SHP77 treated with DMSO at 0.1 percent for 48 hours (cell line): ENCODE results near the gene PLPP3.
"Not testable (repeated sequence)": the region's sequence is repeated elsewhere in the genome, so short reads cannot be mapped to it uniquely, and the experiment has no call there.

Source experiments
- DNase-seq: peaks from one replicate; lab custom pipeline; 2025; lab: John Stamatoyannopoulos, UW

The PLPP3 gene

GRCh38 chr1:56578963-56579875 lies at the start of gene PLPP3:
Gene PLPP3, minus strand, starts transcription at chr1:56579563. Its CDS starts 547 bp downstream, at chr1:56579016.
- DNase-seq, result peak; percentile 41

GRCh38 chr1:56627636-56628039 lies 48.3 kb upstream of the PLPP3 start:
- peak; percentile 40 for DNase-seq

GRCh38 chr1:56627019-56627635 lies 47.8 kb upstream of the PLPP3 start:
- no peak for DNase-seq

- no peak for DNase-seq
These were observed 47.2 kb upstream of the PLPP3 start for GRCh38 chr1:56626546-56626945.

DNA sequence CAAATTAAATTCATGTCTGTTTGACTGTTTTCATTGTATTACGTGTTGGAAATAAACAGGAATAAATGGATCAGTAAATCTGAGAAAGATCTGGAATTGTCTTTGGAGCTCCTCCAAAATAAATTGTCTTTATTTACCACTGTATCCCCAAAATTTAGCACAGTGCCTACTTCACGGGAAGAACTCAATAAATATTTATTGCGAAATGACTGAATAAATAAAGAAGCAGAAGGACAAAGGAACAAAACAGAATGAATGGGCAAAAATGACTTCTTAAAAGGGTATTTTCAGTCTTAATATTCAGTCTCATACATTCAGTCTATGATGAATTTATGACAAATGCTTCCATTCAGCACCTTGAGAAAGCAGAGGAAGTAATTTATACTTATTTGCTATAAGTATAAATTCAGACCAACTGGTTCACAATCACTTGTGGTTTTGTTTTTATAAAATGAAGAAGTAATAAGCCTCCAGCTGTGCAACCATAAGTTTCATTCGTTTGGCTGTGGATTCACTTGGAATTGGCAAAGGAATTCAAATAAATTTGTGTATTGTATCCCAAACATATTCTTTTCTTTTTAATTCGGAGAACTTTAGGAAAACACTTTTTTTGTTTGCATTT lies 46.6 kb upstream of the PLPP3 start:
- no peak for DNase-seq

DNA sequence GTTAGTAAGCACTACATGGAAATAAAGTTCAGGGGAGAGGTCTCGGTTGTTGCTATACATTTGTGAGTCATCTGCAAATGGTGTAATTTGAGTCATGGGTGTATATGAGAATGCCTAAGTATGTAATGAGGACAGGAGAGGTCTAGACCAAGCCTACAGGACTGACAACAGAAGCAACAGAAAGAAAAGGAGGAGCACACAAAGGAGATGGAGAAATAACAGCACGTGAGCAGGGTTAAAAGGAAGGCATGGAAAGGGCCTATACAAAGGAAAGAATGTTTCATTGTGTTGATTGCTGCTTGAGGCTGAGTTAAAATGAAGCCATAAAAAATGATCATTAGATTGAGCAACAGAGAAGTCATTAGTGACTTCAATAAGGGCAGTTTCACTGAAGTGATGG lies 37.8 kb upstream of the PLPP3 start:
- DNase-seq, result no peak

DNA sequence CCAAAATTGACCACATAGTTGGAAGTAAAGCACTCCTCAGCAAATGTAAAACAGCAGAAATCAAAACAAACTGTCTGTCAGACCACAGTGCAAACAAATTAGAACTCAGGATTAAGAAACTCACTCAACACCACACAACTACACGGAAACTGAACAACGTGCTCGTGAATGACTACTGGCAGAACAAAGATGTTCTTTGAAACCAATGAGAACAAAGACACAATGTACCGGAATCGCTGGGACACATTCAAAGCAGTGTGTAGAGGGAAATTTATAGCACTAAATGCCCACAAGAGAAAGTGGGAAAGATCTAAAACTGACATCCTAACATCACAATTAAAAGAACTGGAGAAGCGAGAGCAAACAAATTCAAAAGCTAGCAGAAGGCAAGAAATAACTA lies 31.4 kb upstream of the PLPP3 start:
- DNase-seq, result not testable (repeated sequence)

- DNase-seq, result not testable (repeated sequence)
These were observed 30.7 kb upstream of the PLPP3 start for GRCh38 chr1:56610097-56610496.

DNA sequence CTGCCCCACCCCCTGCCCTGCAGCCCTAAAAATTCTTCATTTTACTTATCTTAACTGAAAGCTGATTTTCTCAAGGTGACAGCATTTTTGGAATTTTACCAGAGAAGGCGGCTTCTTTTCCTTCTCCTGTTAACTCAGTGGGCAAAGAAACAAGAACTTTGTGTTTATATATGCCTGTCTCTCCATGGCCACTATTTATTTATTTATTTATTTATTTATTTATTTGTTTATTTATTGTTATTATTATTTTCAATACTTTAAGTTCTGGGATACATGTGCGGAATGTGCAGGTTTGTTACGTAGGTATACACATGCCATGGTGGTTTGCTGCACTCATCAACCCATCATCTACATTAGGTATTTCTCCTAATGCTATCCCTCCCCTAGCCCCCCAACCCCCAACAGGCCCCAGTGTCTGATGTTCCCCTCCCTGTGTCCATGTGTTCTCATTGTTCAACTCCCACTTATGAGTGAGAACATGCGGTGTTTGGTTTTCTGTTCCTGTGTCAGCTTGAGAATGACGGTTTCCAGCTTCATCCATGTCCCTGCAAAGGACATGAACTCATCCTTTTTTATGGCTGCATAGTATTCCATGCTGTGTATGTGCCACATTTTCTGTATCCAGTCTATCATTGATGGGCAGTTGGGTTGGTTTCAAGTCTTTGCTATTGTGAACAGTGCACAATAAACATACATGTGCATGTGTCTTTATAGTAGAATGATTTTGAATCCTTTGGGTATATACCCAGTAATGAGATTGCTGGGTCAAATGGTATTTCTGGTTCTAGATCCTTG lies 16.2 kb upstream of the PLPP3 start:
- not testable (repeated sequence) for DNase-seq

DNA sequence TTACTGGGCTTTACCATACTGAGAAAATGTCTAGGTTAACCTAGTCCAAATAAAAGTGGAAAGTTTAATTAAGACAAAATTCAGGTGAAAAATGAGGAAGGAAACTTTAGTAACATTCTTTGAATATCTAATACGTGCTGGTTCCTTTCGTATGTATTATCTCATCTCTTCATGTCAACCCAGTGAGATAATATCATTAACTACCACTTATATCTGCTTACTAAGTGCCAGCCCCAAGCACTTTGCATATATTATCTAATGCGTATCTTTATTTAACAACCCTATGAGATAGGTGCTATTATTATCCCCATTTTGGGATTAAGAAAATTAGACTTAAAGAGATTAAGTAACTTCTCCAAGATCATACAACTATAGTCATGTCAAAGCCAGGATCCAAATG lies 12.5 kb upstream of the PLPP3 start:
- DNase-seq, result no peak

DNA sequence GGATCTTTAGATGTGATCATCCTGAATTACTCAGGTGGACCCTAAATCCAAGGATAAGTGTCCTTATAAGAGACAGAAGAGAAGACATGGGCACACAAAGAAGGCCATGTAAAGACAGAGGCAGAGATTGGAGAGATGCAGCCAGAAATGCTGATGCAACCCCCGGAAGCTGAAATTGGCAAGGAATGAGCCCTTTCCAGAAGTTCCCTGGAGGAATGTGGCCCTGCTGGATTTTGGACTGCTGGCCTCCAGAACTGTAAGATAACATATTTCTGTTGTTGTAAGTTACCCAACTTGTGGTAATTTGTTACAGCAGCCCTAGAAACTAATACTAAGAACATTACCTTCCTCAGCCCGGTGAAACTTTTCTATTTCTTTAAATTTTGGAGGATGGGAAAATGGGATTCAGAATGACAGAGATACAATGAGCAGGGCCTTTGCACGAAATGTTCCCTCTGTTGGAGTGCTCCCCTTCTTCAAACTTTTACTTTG lies 11.2 kb upstream of the PLPP3 start:
- DNase-seq, result no peak

GRCh38 chr1:56589369-56589768 lies 10.0 kb upstream of the PLPP3 start:
- DNase-seq, result no peak

DNA sequence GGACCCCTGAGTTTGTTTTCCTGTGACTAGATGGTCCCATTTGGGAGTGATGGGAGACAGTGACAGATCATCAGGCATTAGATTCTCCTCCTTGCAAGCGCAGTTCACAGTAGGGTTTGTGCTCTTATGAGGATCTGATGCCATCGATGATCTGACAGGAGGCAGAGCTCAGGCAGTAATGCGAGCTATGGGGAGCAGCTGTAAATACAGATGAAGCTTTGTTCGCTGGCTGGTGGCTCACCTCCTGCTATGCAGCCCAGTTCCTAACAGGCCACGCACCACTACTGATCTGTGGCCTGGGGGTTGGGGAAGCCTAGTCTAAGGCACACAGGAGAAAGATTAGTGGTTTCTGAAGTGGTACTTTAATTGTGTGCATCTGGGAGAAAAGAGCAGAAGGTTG lies 7.1 kb upstream of the PLPP3 start:
- DNase-seq, result no peak

- no peak for DNase-seq
These were observed 6.6 kb upstream of the PLPP3 start for GRCh38 chr1:56585985-56586384.

DNA sequence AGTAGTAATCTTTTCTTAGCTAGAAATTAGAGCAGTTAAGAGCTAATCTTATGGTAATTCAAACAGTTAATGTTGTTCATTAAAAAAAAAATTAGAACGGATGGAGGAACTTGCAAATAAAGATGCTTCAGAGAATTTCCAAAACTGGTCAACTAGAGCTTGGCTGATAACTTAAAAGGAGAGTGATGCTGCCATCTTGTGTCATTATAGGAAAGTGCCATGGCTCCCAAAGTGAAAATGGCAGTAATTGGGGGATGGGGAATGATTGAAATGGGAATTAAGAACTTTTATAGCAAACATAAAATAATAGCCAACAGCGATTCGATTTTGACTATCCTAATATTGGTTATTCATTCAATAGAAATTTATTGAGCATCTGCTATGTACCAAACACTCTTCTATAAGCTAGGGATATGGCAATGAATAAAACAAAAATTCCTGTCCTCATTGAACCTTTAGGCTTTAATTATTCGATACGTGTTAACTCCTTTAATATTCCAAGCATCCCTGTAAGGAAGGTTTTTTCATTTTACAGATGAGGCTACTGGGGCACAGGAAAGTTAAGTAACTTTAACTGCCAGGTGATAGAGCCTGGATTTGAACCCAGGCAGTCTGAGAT lies 5.7 kb upstream of the PLPP3 start:
- DNase-seq, result peak; percentile 34

DNA sequence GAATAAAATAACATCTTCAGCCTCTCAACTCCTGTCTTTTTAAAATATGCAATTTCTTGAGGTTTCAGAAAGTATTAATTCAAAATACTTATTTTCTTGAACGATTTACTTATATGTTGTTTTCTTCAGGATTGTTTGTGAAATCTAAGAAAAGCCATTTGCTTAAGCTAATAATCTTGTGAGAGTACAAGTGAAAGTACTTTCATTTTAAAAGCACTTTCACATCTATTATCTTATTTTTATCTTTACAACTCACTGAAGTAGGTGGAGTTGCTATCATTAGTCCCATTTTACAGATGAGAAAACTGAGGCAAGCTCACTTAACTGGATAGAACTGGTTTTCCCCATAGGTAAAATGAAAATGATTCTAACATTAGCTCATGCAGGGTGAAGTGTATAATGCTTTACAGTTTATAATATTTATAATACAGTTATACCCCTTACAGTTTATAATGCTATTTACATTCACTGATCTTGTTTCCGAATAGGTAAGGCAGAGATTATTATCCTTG lies 4.7 kb upstream of the PLPP3 start:
- DNase-seq, result no peak

DNA sequence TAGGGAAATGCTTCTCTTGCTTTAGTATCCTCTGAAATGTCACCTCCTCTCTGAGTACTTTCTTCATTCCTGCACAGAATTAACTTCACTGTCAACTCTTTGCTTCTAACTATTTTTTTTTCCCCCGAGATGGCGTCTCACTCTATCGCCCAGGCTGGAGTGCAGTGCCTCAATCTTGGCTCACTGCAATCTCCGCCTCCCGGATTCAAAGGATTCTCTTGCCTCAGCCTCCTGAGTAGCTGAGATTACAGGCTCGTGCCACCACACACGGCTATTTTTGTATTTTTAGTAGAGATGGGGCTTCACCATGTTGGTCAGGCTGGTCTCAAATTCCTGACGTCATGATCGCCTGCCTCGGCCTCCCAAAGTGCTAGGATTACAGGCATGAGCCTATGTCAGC lies 1.4 kb upstream of the PLPP3 start:
- no peak for DNase-seq

GRCh38 chr1:56578138-56578962 lies 1.0 kb downstream of the PLPP3 start:
- no peak for DNase-seq

GRCh38 chr1:56577406-56578137 lies 1.8 kb downstream of the PLPP3 start:
- no peak for DNase-seq
